IgD-negative memory B cell (primary cell): Measurements from ENCODE around the gene LATS1. TPM values are rescaled to one million over a fixed set of nuclear protein-coding genes. Genes with fewer than 3 reads are reported as not detected.

ENCODE experiments used
- polyA plus RNA-seq: library from polyadenylated mRNA; unstranded; fragments of 300-500 nt; fragmentation: Illumina TruSeq; gene quantifications from one replicate; pipeline ENCODE4 v1.2.3, GENCODE V29; 2021

The LATS1 gene
- polyA plus RNA-seq, 1 donor from 2014 or later: 12.4 TPM

Other genes starting within 250 kb of the LATS1 start
- gene ZC3H12D, start 233.1 kb downstream of the LATS1 start, polyA plus RNA-seq: 8.2 TPM
- gene PPIL4, start 172.1 kb downstream of the LATS1 start, polyA plus RNA-seq: 11.1 TPM
- gene GINM1, start 151.7 kb downstream of the LATS1 start, polyA plus RNA-seq: 46.7 TPM
- gene KATNA1, start 69.4 kb downstream of the LATS1 start, polyA plus RNA-seq: 21.8 TPM
- 5.0 TPM for gene NUP43, start 28.4 kb upstream of the LATS1 start, polyA plus RNA-seq
- 116 TPM for gene PCMT1, start 31.6 kb upstream of the LATS1 start, polyA plus RNA-seq
- gene LRP11, start 146.3 kb upstream of the LATS1 start, polyA plus RNA-seq: 1.7 TPM
- gene RAET1E, start 180.0 kb upstream of the LATS1 start, polyA plus RNA-seq: not detected
- not detected for gene RAET1G, start 205.0 kb upstream of the LATS1 start, polyA plus RNA-seq
- 0.33 TPM for gene ULBP2, start 223.9 kb upstream of the LATS1 start, polyA plus RNA-seq
- not detected for gene ULBP1, start 245.8 kb upstream of the LATS1 start, polyA plus RNA-seq